HepG2 (cell line): ENCODE results near the gene DQX1. TPM values are rescaled to one million over a fixed set of nuclear protein-coding genes. Genes with fewer than 3 reads are reported as not detected.

Source experiments
- ATF7 ChIP-seq, 2 experiments: fragments of 450-650 bp in 1 of 2; sonication (generic) in 1 of 2; formaldehyde crosslinking in 1 of 2; IDR thresholded peaks; 2 replicates each; pipeline versions ENCODE4 v1.4.0 to v1.6.1; 2016 to 2020; ENCODE audit warnings: antibody characterized with exemption in 1 of 2, mild to moderate bottlenecking in 1 of 2, missing genetic modification reagents in 1 of 2
- BRD4 ChIP-seq: sonication (generic); formaldehyde crosslinking; IDR thresholded peaks from 2 replicates; pipeline ENCODE4 v1.4.0; 2020; ENCODE audit warnings: missing genetic modification reagents
- CBFB ChIP-seq: sonication (generic); formaldehyde crosslinking; IDR thresholded peaks from 2 replicates; pipeline ENCODE4 v1.4.0; 2020; ENCODE audit warnings: missing genetic modification reagents
- ELF3 ChIP-seq: IDR thresholded peaks from 2 replicates; pipeline ENCODE4 v1.6.1; 2016; ENCODE audit warnings: missing genetic modification reagents, missing compliant biosample characterization
- HOMEZ ChIP-seq: IDR thresholded peaks from 2 replicates; pipeline ENCODE4 v1.6.1; 2016; ENCODE audit warnings: low read depth
- MIER2 ChIP-seq: IDR thresholded peaks from 2 replicates; pipeline ENCODE4 v1.6.1; 2016; ENCODE audit warnings: missing biosample characterization, missing genetic modification reagents
- MIER3 ChIP-seq: IDR thresholded peaks from 2 replicates; pipeline ENCODE4 v1.6.1; 2016; ENCODE audit warnings: missing compliant biosample characterization, borderline replicate concordance
- MLLT10 ChIP-seq: sonication (generic); formaldehyde crosslinking; IDR thresholded peaks from 2 replicates; pipeline ENCODE4 v1.4.0; 2020; ENCODE audit warnings: missing genetic modification reagents
- NFE2 ChIP-seq: sonication (generic); formaldehyde crosslinking; IDR thresholded peaks from 2 replicates; pipeline ENCODE4 v1.4.0; 2020; ENCODE audit warnings: missing genetic modification reagents
- NFYC ChIP-seq: IDR thresholded peaks from 2 replicates; pipeline ENCODE4 v1.6.1; 2016; ENCODE audit warnings: missing genetic modification reagents, missing compliant biosample characterization
- TEF ChIP-seq: sonication (generic); formaldehyde crosslinking; IDR thresholded peaks from 2 replicates; pipeline ENCODE4 v1.5.0; 2020; ENCODE audit warnings: missing genetic modification reagents
- TOE1 ChIP-seq: sonication (generic); formaldehyde crosslinking; IDR thresholded peaks from 2 replicates; pipeline ENCODE4 v1.4.0; 2020; ENCODE audit warnings: mild to moderate bottlenecking, missing genetic modification reagents
- ZBTB38 ChIP-seq: sonication (generic); formaldehyde crosslinking; IDR thresholded peaks from 2 replicates; pipeline ENCODE4 v1.5.1; 2020; ENCODE audit warnings: mild to moderate bottlenecking, missing genetic modification reagents
- ZNF513 ChIP-seq: sonication (generic); formaldehyde crosslinking; conservative IDR thresholded peaks from 2 replicates; pipeline ENCODE4 v1.5.0; 2020; ENCODE audit warnings: missing genetic modification reagents
- ZNF878 ChIP-seq: sonication (generic); formaldehyde crosslinking; IDR thresholded peaks from 2 replicates; pipeline ENCODE4 v1.8.1; 2023; ENCODE audit warnings: mild to moderate bottlenecking, missing genetic modification reagents, moderate library complexity
- polyA plus RNA-seq, 8 experiments: library from polyadenylated mRNA; depleted of rRNA in 3 of 8; stranded (reverse) in 7 of 8; unstranded in 1 of 8; fragments of >200 nt; fragmentation: Illumina TruSeq in 4 of 8; extraction: Trizol in 4 of 8; gene quantifications; 2 replicates each; pipeline versions ENCODE4 v1.2.1 to v1.2.3, GENCODE V29; 2011 to 2016; ENCODE audit warnings: low read depth in 4 of 8, missing spikeins in 1 of 8, mixed read lengths in 1 of 8; ENCODE audit not compliant: insufficient read depth in 1 of 8
- total RNA-seq, 5 experiments: library from RNA; depleted of rRNA; stranded (reverse); fragments of >200 nt; fragmentation: Illumina TruSeq; extraction: Trizol; gene quantifications; 2 replicates each; pipeline ENCODE4 v1.2.3, GENCODE V29; 2016; ENCODE audit warnings: low read depth in 1 of 5
- TF ChIP-seq, protein P1 (sequence below): sonication (generic); formaldehyde crosslinking; IDR thresholded peaks from 2 replicates; pipeline ENCODE4 v1.9.0; 2021; ENCODE audit warnings: mild to moderate bottlenecking, missing genetic modification reagents
- TF ChIP-seq, protein P2 (sequence below): sonication (generic); formaldehyde crosslinking; IDR thresholded peaks from 2 replicates; pipeline ENCODE4 v1.4.0; 2020; ENCODE audit warnings: missing genetic modification reagents, mild to moderate bottlenecking, borderline replicate concordance

Gene DQX1
- total and polyA plus RNA-seq, 2 of the 13 experiments (the other 11 are each of a cell fraction or from before 2014, with no cell fraction given) = 27.6 to 89.8 TPM

DNA sequence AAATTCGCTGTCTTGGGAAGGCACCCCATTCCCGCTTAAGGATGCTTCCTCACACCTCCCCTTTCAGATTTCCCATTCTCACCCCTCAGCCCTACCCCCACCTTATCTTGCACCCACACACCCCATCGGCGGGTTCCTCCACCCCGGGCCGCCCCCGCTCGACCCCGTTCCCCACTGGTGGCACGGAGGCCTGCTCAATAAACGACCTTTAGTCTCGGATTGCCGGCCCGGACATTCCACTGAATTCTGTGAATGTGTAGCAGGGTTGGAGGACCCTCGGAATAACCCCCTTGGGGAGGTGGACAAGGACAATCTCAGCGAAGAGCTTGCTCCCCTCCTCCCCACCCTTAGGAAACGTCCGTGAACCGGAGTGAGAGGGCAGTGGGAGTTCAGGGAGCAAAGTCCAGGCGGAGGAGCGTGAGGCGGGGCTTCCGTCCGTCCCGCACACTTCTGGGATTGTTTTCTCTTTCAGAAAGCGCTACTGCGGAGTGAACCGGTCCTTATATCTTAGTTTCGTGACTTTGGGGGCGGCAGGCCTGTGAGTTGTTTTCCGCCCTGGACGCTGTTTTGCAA is 23.8 kb downstream of the DQX1 start (continued):
- TF ChIP-seq, protein P1, sequence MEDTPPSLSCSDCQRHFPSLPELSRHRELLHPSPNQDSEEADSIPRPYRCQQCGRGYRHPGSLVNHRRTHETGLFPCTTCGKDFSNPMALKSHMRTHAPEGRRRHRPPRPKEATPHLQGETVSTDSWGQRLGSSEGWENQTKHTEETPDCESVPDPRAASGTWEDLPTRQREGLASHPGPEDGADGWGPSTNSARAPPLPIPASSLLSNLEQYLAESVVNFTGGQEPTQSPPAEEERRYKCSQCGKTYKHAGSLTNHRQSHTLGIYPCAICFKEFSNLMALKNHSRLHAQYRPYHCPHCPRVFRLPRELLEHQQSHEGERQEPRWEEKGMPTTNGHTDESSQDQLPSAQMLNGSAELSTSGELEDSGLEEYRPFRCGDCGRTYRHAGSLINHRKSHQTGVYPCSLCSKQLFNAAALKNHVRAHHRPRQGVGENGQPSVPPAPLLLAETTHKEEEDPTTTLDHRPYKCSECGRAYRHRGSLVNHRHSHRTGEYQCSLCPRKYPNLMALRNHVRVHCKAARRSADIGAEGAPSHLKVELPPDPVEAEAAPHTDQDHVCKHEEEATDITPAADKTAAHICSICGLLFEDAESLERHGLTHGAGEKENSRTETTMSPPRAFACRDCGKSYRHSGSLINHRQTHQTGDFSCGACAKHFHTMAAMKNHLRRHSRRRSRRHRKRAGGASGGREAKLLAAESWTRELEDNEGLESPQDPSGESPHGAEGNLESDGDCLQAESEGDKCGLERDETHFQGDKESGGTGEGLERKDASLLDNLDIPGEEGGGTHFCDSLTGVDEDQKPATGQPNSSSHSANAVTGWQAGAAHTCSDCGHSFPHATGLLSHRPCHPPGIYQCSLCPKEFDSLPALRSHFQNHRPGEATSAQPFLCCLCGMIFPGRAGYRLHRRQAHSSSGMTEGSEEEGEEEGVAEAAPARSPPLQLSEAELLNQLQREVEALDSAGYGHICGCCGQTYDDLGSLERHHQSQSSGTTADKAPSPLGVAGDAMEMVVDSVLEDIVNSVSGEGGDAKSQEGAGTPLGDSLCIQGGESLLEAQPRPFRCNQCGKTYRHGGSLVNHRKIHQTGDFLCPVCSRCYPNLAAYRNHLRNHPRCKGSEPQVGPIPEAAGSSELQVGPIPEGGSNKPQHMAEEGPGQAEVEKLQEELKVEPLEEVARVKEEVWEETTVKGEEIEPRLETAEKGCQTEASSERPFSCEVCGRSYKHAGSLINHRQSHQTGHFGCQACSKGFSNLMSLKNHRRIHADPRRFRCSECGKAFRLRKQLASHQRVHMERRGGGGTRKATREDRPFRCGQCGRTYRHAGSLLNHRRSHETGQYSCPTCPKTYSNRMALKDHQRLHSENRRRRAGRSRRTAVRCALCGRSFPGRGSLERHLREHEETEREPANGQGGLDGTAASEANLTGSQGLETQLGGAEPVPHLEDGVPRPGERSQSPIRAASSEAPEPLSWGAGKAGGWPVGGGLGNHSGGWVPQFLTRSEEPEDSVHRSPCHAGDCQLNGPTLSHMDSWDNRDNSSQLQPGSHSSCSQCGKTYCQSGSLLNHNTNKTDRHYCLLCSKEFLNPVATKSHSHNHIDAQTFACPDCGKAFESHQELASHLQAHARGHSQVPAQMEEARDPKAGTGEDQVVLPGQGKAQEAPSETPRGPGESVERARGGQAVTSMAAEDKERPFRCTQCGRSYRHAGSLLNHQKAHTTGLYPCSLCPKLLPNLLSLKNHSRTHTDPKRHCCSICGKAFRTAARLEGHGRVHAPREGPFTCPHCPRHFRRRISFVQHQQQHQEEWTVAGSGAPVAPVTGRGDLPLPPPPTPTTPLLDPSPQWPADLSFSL (CRISPR knock-in tag) = no peak
- TF ChIP-seq CBFB (CRISPR knock-in tag) = no peak
- TF ChIP-seq MLLT10 (CRISPR knock-in tag) = no peak
- TF ChIP-seq TEF (CRISPR knock-in tag) = no peak
- TF ChIP-seq HOMEZ (CRISPR knock-in tag) = no peak
- no peak for TF ChIP-seq ZNF878 (CRISPR knock-in tag)
- peak; percentile 91 for TF ChIP-seq MIER3 (CRISPR knock-in tag)
- peak; percentile 59 for TF ChIP-seq MIER2 (CRISPR knock-in tag)
- no peak; the same call in 1 of the 2 replicates for TF ChIP-seq NFYC (CRISPR knock-in tag)
- TF ChIP-seq TOE1 (CRISPR knock-in tag) = peak; percentile 25; the same call in 1 of the 2 replicates
- no peak for TF ChIP-seq ZBTB38 (CRISPR knock-in tag)
- no peak for TF ChIP-seq ATF7 (IDR thresholded peaks at IDR 0.05)
- no peak for TF ChIP-seq ATF7 (CRISPR knock-in tag; IDR thresholded peaks at IDR 0.05)
- TF ChIP-seq, protein P2, sequence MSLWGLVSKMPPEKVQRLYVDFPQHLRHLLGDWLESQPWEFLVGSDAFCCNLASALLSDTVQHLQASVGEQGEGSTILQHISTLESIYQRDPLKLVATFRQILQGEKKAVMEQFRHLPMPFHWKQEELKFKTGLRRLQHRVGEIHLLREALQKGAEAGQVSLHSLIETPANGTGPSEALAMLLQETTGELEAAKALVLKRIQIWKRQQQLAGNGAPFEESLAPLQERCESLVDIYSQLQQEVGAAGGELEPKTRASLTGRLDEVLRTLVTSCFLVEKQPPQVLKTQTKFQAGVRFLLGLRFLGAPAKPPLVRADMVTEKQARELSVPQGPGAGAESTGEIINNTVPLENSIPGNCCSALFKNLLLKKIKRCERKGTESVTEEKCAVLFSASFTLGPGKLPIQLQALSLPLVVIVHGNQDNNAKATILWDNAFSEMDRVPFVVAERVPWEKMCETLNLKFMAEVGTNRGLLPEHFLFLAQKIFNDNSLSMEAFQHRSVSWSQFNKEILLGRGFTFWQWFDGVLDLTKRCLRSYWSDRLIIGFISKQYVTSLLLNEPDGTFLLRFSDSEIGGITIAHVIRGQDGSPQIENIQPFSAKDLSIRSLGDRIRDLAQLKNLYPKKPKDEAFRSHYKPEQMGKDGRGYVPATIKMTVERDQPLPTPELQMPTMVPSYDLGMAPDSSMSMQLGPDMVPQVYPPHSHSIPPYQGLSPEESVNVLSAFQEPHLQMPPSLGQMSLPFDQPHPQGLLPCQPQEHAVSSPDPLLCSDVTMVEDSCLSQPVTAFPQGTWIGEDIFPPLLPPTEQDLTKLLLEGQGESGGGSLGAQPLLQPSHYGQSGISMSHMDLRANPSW (CRISPR knock-in tag) = peak; percentile 74; the same call in 1 of the 2 replicates
- no peak for TF ChIP-seq NFE2
- 0 out of 2 replicates have a peak, but pooled peaks have one; percentile 49 for TF ChIP-seq ELF3 (CRISPR knock-in tag)
- no peak for TF ChIP-seq ZNF513 (CRISPR knock-in tag)
- no peak; the same call in 1 of the 2 replicates for TF ChIP-seq BRD4 (CRISPR knock-in tag)
